NCI-H1105 treated with DMSO at 0.1 percent for 48 hours (cell line): ENCODE results near the gene TBX2.

Experiments used
- DNase-seq: peaks from one replicate; lab custom pipeline; 2025; lab: John Stamatoyannopoulos, UW

The TBX2 gene

GRCh38 chr17:61454381-61455323, 55.0 kb downstream of the TBX2 start:
- DNase-seq = no peak

GRCh38 chr17:61455324-61456060, 55.8 kb downstream of the TBX2 start:
- no peak for DNase-seq

- no peak for DNase-seq
Measured at GRCh38 chr17:61456061-61456681, 56.5 kb downstream of the TBX2 start.

GRCh38 chr17:61456688-61457225, 57.1 kb downstream of the TBX2 start:
- no peak for DNase-seq

GRCh38 chr17:61457226-61457983, 57.8 kb downstream of the TBX2 start:
- DNase-seq = no peak

GRCh38 chr17:61458000-61458399, 58.4 kb downstream of the TBX2 start:
- DNase-seq = no peak

GRCh38 chr17:61458421-61459141, 58.9 kb downstream of the TBX2 start:
- no peak for DNase-seq
